HCT116 (cell line): ENCODE data around the gene AADAT. TPM values are rescaled to one million over a fixed set of nuclear protein-coding genes. Genes with fewer than 3 reads are reported as not detected.

Experiments used
- ATAC-seq: fragments of 200-7000 bp; cut with Tn5 transposase; 2 replicates; pipeline ENCODE4 v1.9.1; 2020; ENCODE audit warnings: mild to moderate bottlenecking, moderate library complexity
- BruUV-seq: library from RNA; stranded (reverse); fragments of 400-500 nt; replicated peaks from 2 replicates; lab custom pipeline; 2021; lab: Mats Ljungman, UMichigan
- CTCF ChIA-PET: fragments of 300-600 bp; sonication (Branson Sonifier 250); formaldehyde crosslinking; loops from one replicate; lab custom pipeline; 2021; ENCODE audit warnings: antibody characterized with exemption; lab: Charles Lee
- POLR2A ChIA-PET: fragments of 300-600, 350-600 bp; sonication (Branson Sonifier 250); formaldehyde crosslinking; loops from one replicate; lab custom pipeline; 2021; ENCODE audit warnings: antibody characterized with exemption; lab: Charles Lee
- RAD21 ChIA-PET, 2 experiments: fragments of 300-600 bp; sonication (Branson Sonifier 250); formaldehyde crosslinking; loops; one replicate each; lab custom pipeline; 2023; ENCODE audit warnings: low total read pairs in 2 of 2; ENCODE audit not compliant: uncharacterized antibody in 2 of 2, unreplicated experiment in 2 of 2, low non-redundant PET in 1 of 2; lab: Charles Lee
- DNase-seq: peaks from one replicate; pipeline ENCODE4 v3.0.0-alpha.2; 2010; ENCODE audit warnings: low read depth, low spot score
- H2AFZ ChIP-seq: fragments of 200-600 bp; shearing (Covaris generic), sonication (generic); 2 replicates; pipeline ENCODE4 v1.6.1; 2017; ENCODE audit warnings: low read depth, mixed run types, mixed read lengths, antibody characterized with exemption, low read length; ENCODE audit not compliant: poor library complexity, severe bottlenecking
- H3K27ac ChIP-seq: 2 replicates; pipeline ENCODE4 v1.5.1; 2012; ENCODE audit warnings: low read depth, low read length
- H3K27me3 ChIP-seq: fragments of 200-600 bp; sonication (generic); 2 replicates; pipeline ENCODE4 v1.6.1; 2016; ENCODE audit warnings: mixed run types, low read length, mixed read lengths; ENCODE audit not compliant: insufficient read depth
- H3K36me3 ChIP-seq, 2 experiments: fragments of 200-500 bp in 1 of 2; fragments of 200-600 bp in 1 of 2; sonication (Bioruptor generic) in 1 of 2; sonication (generic) in 1 of 2; 2 replicates each; pipeline versions ENCODE4 v1.5.1 to v1.6.1; 2014 to 2016; ENCODE audit warnings: low read length in 2 of 2, inconsistent platforms in 1 of 2, mixed read lengths in 1 of 2, mixed run types in 1 of 2; ENCODE audit not compliant: insufficient read depth in 2 of 2, control insufficient read depth in 1 of 2
- H3K4me1 ChIP-seq, 2 experiments: fragments of 200-600 bp in 1 of 2; sonication (generic) in 1 of 2; 2 replicates each; pipeline versions ENCODE4 v1.5.1 to v1.6.1; 2012 to 2017; ENCODE audit warnings: low read length in 2 of 2, inconsistent platforms in 1 of 2, mild to moderate bottlenecking in 1 of 2, mixed read lengths in 1 of 2, mixed run types in 1 of 2, moderate library complexity in 1 of 2; ENCODE audit not compliant: insufficient read depth in 2 of 2, control insufficient read depth in 1 of 2
- H3K4me2 ChIP-seq: fragments of 200-600 bp; sonication (generic); 2 replicates; pipeline ENCODE4 v1.6.1; 2017; ENCODE audit warnings: mixed run types, low read length, mixed read lengths
- H3K4me3 ChIP-seq, 2 experiments: fragments of 200-600 bp in 1 of 2; sonication (generic) in 1 of 2; replicated peaks in 1 of 2; 2 replicates each; pipeline ENCODE4 v1.5.1; 2011 to 2016; ENCODE audit warnings: low read length in 2 of 2, control low read depth in 1 of 2, low read depth in 1 of 2, mild to moderate bottlenecking in 1 of 2, mixed read lengths in 1 of 2, mixed run types in 1 of 2
- H3K79me2 ChIP-seq: fragments of 200-600 bp; sonication (generic); 2 replicates; pipeline ENCODE4 v1.6.1; 2017; ENCODE audit warnings: mild to moderate bottlenecking, mixed run types, low read length, moderate library complexity, mixed read lengths; ENCODE audit not compliant: insufficient read depth
- H3K9ac ChIP-seq: fragments of 200-600 bp; sonication (generic); 2 replicates; pipeline ENCODE4 v1.6.1; 2016; ENCODE audit warnings: low read length, mixed read lengths
- H3K9me2 ChIP-seq: fragments of 200-600 bp; sonication (generic), shearing (Covaris generic); 2 replicates; pipeline ENCODE4 v1.6.1; 2017; ENCODE audit warnings: mixed run types, mild to moderate bottlenecking, moderate library complexity; ENCODE audit not compliant: insufficient read depth
- H3K9me3 ChIP-seq, 2 experiments: fragments of 200-500 bp in 1 of 2; fragments of 200-600 bp in 1 of 2; sonication (Bioruptor generic) in 1 of 2; sonication (generic) in 1 of 2; 2 replicates each; pipeline ENCODE4 v1.6.1; 2014 to 2017; ENCODE audit warnings: low read length in 2 of 2, mixed read lengths in 2 of 2, inconsistent platforms in 1 of 2, low read depth in 1 of 2, mild to moderate bottlenecking in 1 of 2, mixed run types in 1 of 2, moderate library complexity in 1 of 2; ENCODE audit not compliant: control insufficient read depth in 1 of 2, insufficient read depth in 1 of 2
- H4K20me1 ChIP-seq: fragments of 200-600 bp; sonication (generic), shearing (Covaris generic); 2 replicates; pipeline ENCODE4 v1.6.1; 2017; ENCODE audit warnings: mixed run types, mild to moderate bottlenecking, moderate library complexity; ENCODE audit not compliant: insufficient read depth
- CEBPB ChIP-seq: IDR thresholded peaks from 2 replicates; pipeline ENCODE4 v1.6.1; 2012; ENCODE audit warnings: low read depth
- FOSL1 ChIP-seq: IDR thresholded peaks from 2 replicates; pipeline ENCODE4 v1.6.1; 2012; ENCODE audit warnings: low read depth
- JUND ChIP-seq: IDR thresholded peaks from 2 replicates; pipeline ENCODE4 v1.6.1; 2012
- POLR2AphosphoS5 ChIP-seq: IDR thresholded peaks from 2 replicates; pipeline ENCODE4 v1.6.1; 2011; ENCODE audit warnings: mild to moderate bottlenecking, low read depth, low read length, moderate library complexity
- RAD21 ChIP-seq: IDR thresholded peaks from 2 replicates; pipeline ENCODE4 v1.6.1; 2012; ENCODE audit warnings: low read depth, mild to moderate bottlenecking
- REST ChIP-seq: IDR thresholded peaks from 2 replicates; pipeline ENCODE4 v1.6.1; 2012; ENCODE audit warnings: low read depth
- SRF ChIP-seq: IDR thresholded peaks from 2 replicates; pipeline ENCODE4 v1.6.1; 2012; ENCODE audit warnings: low read depth
- YY1 ChIP-seq: IDR thresholded peaks from 2 replicates; pipeline ENCODE4 v1.6.1; 2011; ENCODE audit warnings: low read length, low read depth, moderate library complexity, mild to moderate bottlenecking; ENCODE audit not compliant: insufficient replicate concordance; ENCODE audit errors: extremely low read depth
- ZNF274 ChIP-seq: fragments of 200-500 bp; sonication (Bioruptor generic); IDR thresholded peaks from 2 replicates; pipeline ENCODE4 v1.6.1; 2014; ENCODE audit warnings: mild to moderate bottlenecking, low read depth, low read length, inconsistent platforms
- intact Hi-C: fragments of 100-400 bp; cut with micrococcal nuclease; formaldehyde crosslinking; loops from 2 replicates; pipeline ENCODE4 v1.10.0; 2022
- total RNA-seq: library from RNA; stranded (reverse); gene quantifications from one replicate; pipeline ENCODE4 v1.2.1, GENCODE V29; 2021; ENCODE audit not compliant: unreplicated experiment
- TF ChIP-seq, protein P1 (sequence below): IDR thresholded peaks from 2 replicates; pipeline ENCODE4 v1.6.1; 2011; ENCODE audit warnings: mild to moderate bottlenecking, low read length, moderate library complexity; ENCODE audit not compliant: insufficient replicate concordance; ENCODE audit errors: extremely low read depth

Gene AADAT
- total RNA-seq, 1 experiment from 2014 or later: 15.4 TPM

GRCh38 chr4:170035845-170036244, 53.9 kb downstream of the AADAT start:
- Histone ChIP-seq H3K27ac (no peak overlapping the region), H4K20me1 (no peaks in the 10 kb centered on the region), H2AFZ (no peak overlapping the region), H3K9me2 (no peaks in the 10 kb centered on the region), H3K4me3 (no peak overlapping the region), H3K9me3 (no peaks in the 10 kb centered on the region), H3K4me1 (no peaks in the 10 kb centered on the region), H3K9ac (no peak overlapping the region), H3K4me2 (no peak overlapping the region), H3K79me2 (no peaks in the 10 kb centered on the region), H3K36me3 (no peaks in the 10 kb centered on the region), H3K27me3 (no peaks in the 10 kb centered on the region)
- DNase-seq: no peak
- intact Hi-C loops: no loop called here
- ChIA-PET RAD21 (no interaction called here), POLR2A (no interaction called here), CTCF (no interaction called here)
- no TSS peak for BruUV-seq
- ATAC-seq: no peak
- TF ChIP-seq, protein P1, sequence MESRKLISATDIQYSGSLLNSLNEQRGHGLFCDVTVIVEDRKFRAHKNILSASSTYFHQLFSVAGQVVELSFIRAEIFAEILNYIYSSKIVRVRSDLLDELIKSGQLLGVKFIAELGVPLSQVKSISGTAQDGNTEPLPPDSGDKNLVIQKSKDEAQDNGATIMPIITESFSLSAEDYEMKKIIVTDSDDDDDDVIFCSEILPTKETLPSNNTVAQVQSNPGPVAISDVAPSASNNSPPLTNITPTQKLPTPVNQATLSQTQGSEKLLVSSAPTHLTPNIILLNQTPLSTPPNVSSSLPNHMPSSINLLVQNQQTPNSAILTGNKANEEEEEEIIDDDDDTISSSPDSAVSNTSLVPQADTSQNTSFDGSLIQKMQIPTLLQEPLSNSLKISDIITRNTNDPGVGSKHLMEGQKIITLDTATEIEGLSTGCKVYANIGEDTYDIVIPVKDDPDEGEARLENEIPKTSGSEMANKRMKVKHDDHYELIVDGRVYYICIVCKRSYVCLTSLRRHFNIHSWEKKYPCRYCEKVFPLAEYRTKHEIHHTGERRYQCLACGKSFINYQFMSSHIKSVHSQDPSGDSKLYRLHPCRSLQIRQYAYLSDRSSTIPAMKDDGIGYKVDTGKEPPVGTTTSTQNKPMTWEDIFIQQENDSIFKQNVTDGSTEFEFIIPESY: no peak
- no peak for TF ChIP-seq YY1
- TF ChIP-seq SRF: no peak
- TF ChIP-seq JUND: no peak
- TF ChIP-seq ZNF274: no peak
- TF ChIP-seq FOSL1: no peak
- no peak for TF ChIP-seq CEBPB
- TF ChIP-seq REST: no peak
- TF ChIP-seq RAD21: no peak
- TF ChIP-seq POLR2AphosphoS5: no peak
